Measurements from ENCODE around the gene NKAIN1.

DNA sequence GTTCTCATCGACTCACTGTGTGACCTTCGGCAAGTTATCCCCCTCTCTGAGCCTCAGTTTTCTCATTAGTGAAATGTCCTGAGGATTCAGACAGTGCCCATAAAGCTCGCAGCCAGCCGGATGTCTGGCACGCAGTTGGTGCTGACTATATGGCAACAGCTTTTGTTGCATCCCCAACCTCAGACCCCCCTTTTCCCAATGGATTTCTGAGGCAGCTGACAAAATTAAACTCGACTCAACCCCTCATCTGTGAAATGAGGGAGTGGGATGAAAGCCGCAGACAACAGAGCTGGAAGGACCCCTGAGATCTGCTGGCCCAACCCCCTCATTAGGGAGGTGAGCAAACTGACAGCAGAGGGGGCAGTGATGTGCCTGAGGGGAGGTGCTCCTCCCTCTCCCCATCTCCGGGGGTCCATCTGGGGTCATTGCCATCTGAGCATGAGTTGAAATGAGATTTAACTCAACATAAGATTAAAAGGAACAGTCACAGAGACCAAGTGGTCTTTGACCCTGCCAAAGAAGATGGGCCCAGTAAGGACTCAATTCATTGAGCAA, 40.4 kb downstream of the NKAIN1 start:
- TF ChIP-seq EZH2 (IDR thresholded peaks at IDR 0.05; ENCODE audit: borderline replicate concordance, insufficient read depth, low read depth, low read length, poor library complexity, severe bottlenecking), result no peak
- TF ChIP-seq, protein P1, sequence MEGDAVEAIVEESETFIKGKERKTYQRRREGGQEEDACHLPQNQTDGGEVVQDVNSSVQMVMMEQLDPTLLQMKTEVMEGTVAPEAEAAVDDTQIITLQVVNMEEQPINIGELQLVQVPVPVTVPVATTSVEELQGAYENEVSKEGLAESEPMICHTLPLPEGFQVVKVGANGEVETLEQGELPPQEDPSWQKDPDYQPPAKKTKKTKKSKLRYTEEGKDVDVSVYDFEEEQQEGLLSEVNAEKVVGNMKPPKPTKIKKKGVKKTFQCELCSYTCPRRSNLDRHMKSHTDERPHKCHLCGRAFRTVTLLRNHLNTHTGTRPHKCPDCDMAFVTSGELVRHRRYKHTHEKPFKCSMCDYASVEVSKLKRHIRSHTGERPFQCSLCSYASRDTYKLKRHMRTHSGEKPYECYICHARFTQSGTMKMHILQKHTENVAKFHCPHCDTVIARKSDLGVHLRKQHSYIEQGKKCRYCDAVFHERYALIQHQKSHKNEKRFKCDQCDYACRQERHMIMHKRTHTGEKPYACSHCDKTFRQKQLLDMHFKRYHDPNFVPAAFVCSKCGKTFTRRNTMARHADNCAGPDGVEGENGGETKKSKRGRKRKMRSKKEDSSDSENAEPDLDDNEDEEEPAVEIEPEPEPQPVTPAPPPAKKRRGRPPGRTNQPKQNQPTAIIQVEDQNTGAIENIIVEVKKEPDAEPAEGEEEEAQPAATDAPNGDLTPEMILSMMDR (IDR thresholded peaks at IDR 0.05), result no peak
